Measurements from ENCODE around the gene CARMIL1. TPM values are rescaled to one million over a fixed set of nuclear protein-coding genes. Genes with fewer than 3 reads are reported as not detected.

Gene CARMIL1
- total RNA-seq, 3 donors from 2014 or later = 23.6 to 53.0 (median 33.5) TPM

- no peaks in the 10 kb centered on the region for H3K4me1 ChIP-seq
- no peak overlapping the region for H3K27ac ChIP-seq
- TF ChIP-seq POLR2AphosphoS5 (IDR thresholded peaks at IDR 0.05) (no peak), CTCF (IDR thresholded peaks at IDR 0.05) (no peak), POLR2A (IDR thresholded peaks at IDR 0.05) (no peak)
- no peak for DNase-seq (ENCODE audit: low spot score in 2 of 2)
- no peak overlapping the region for H3K4me3 ChIP-seq
- no peaks in the 10 kb centered on the region for H3K9me3 ChIP-seq
- no peaks in the 10 kb centered on the region for H3K36me3 ChIP-seq
- intact Hi-C loops (cut with DNase I; ENCODE audit: low total_unique reads) = no loop called here
- H3K27me3 ChIP-seq = no peaks in the 10 kb centered on the region
Observed at GRCh38 chr6:25399885-25400284, 120.7 kb downstream of the CARMIL1 start.

- Histone ChIP-seq H3K36me3 (no peaks in the 10 kb centered on the region), H3K4me3 (no peak overlapping the region), H3K9me3 (no peaks in the 10 kb centered on the region), H3K4me1 (peaks cover 0 to 7% of the 10 kb centered on the region in 2 donors), H3K27me3 (no peaks in the 10 kb centered on the region), H3K27ac (no peak overlapping the region)
- no peak for DNase-seq (ENCODE audit: low spot score in 2 of 2)
- intact Hi-C loops (cut with DNase I; ENCODE audit: low total_unique reads) = no loop called here
- TF ChIP-seq POLR2A (IDR thresholded peaks at IDR 0.05) (no peak), CTCF (IDR thresholded peaks at IDR 0.05) (no peak), POLR2AphosphoS5 (IDR thresholded peaks at IDR 0.05) (no peak)
Observed at GRCh38 chr6:25401711-25402110, 122.5 kb downstream of the CARMIL1 start.

GRCh38 chr6:25402125-25402524 lies 123.0 kb downstream of the CARMIL1 start:
- no peak overlapping the region for H3K4me3 ChIP-seq
- TF ChIP-seq CTCF (IDR thresholded peaks at IDR 0.05) (no peak), POLR2AphosphoS5 (IDR thresholded peaks at IDR 0.05) (no peak), POLR2A (IDR thresholded peaks at IDR 0.05) (no peak)
- peaks cover 0 to 7% of the 10 kb centered on the region in 2 donors for H3K4me1 ChIP-seq
- no peaks in the 10 kb centered on the region for H3K27me3 ChIP-seq
- H3K9me3 ChIP-seq = no peaks in the 10 kb centered on the region
- no peak for DNase-seq (ENCODE audit: low spot score in 2 of 2)
- no peaks in the 10 kb centered on the region for H3K36me3 ChIP-seq
- intact Hi-C loops (cut with DNase I; ENCODE audit: low total_unique reads) = no loop called here
- H3K27ac ChIP-seq = no peak overlapping the region

- H3K9me3 ChIP-seq = no peaks in the 10 kb centered on the region
- H3K4me3 ChIP-seq = no peak overlapping the region
- no peaks in the 10 kb centered on the region for H3K36me3 ChIP-seq
- no peaks in the 10 kb centered on the region for H3K27me3 ChIP-seq
- H3K27ac ChIP-seq = no peak overlapping the region
- H3K4me1 ChIP-seq = peaks cover 0 to 7% of the 10 kb centered on the region in 2 donors
- no peak for DNase-seq (ENCODE audit: low spot score in 2 of 2)
- TF ChIP-seq CTCF (IDR thresholded peaks at IDR 0.05) (no peak), POLR2A (IDR thresholded peaks at IDR 0.05) (no peak), POLR2AphosphoS5 (IDR thresholded peaks at IDR 0.05) (no peak)
- intact Hi-C loops (cut with DNase I; ENCODE audit: low total_unique reads) = no loop called here
Observed at GRCh38 chr6:25403150-25403549, 124.0 kb downstream of the CARMIL1 start.

- Histone ChIP-seq H3K4me1 (peaks cover 0 to 7% of the 10 kb centered on the region in 2 donors), H3K9me3 (no peaks in the 10 kb centered on the region), H3K36me3 (no peaks in the 10 kb centered on the region), H3K27me3 (no peaks in the 10 kb centered on the region), H3K27ac (no peak overlapping the region), H3K4me3 (no peak overlapping the region)
- intact Hi-C loops (cut with DNase I; ENCODE audit: low total_unique reads) = no loop called here
- no peak for DNase-seq (ENCODE audit: low spot score in 2 of 2)
- TF ChIP-seq POLR2AphosphoS5 (IDR thresholded peaks at IDR 0.05) = no peak
- TF ChIP-seq POLR2A (IDR thresholded peaks at IDR 0.05) = no peak
- TF ChIP-seq CTCF (IDR thresholded peaks at IDR 0.05) = no peak
Observed at GRCh38 chr6:25404091-25404490, 124.9 kb downstream of the CARMIL1 start.

All from breast epithelium (tissue), 4 donors.